Gastrocnemius medialis (tissue), 4 donors: ENCODE results near the gene PIR.

ENCODE experiments used
- CTCF ChIP-seq, 5 experiments: fragments of 450-650 bp in 3 of 5; fragments of 200-600 bp in 2 of 5; sonication (generic) in 2 of 5; IDR thresholded peaks in 4 of 5; conservative IDR thresholded peaks in 1 of 5; 1 replicate in 4 of 5; 2 replicates in 1 of 5; pipeline ENCODE4 v1.5.1; 2016 to 2019; ENCODE audit warnings: antibody characterized with exemption in 5 of 5, mild to moderate bottlenecking in 3 of 5, moderate library complexity in 3 of 5
- POLR2A ChIP-seq, 2 donors: fragments of 450-650 bp; IDR thresholded peaks; one replicate each; pipeline ENCODE4 v1.6.1; 2017; ENCODE audit warnings: antibody characterized with exemption in 2 of 2, mild to moderate bottlenecking in 2 of 2, moderate library complexity in 2 of 2

DNA sequence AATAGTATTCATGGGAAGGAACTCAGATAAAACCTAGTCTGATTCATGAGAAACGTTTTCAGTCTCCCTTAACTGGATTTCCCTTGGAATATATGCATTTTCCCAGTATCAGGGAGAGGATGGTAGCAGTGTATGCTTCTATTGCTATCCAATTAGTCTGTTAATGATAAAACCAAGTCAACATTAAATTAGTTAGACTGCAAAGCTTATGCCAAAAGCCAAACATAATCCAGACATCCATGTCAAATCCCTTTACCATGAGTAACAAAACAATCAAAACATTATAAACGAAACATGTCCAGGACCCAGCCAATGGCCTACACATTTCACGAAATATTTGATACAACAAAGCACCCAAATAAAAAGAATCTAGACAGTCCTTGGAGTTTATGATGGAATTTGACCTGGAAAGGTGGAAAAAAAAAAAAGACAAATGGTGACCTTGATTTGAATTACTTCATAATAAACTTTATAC, 74.4 kb downstream of the PIR start:
- TF ChIP-seq CTCF (IDR thresholded peaks at IDR 0.05 in 4 of 5, conservative IDR thresholded peaks at IDR 0.05 in 1 of 5) (no peak), POLR2A (IDR thresholded peaks at IDR 0.05) (no peak)
